GM21423 (cell line): ENCODE data around the gene S1PR2.

Experiments
- ATAC-seq: cut with Tn5 transposase; IDR thresholded peaks from one replicate; pipeline ENCODE4 v1.9.1; 2021; ENCODE audit warnings: mild to moderate bottlenecking, moderate library complexity; ENCODE audit not compliant: unreplicated experiment

The S1PR2 gene, protein sequence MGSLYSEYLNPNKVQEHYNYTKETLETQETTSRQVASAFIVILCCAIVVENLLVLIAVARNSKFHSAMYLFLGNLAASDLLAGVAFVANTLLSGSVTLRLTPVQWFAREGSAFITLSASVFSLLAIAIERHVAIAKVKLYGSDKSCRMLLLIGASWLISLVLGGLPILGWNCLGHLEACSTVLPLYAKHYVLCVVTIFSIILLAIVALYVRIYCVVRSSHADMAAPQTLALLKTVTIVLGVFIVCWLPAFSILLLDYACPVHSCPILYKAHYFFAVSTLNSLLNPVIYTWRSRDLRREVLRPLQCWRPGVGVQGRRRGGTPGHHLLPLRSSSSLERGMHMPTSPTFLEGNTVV

DNA sequence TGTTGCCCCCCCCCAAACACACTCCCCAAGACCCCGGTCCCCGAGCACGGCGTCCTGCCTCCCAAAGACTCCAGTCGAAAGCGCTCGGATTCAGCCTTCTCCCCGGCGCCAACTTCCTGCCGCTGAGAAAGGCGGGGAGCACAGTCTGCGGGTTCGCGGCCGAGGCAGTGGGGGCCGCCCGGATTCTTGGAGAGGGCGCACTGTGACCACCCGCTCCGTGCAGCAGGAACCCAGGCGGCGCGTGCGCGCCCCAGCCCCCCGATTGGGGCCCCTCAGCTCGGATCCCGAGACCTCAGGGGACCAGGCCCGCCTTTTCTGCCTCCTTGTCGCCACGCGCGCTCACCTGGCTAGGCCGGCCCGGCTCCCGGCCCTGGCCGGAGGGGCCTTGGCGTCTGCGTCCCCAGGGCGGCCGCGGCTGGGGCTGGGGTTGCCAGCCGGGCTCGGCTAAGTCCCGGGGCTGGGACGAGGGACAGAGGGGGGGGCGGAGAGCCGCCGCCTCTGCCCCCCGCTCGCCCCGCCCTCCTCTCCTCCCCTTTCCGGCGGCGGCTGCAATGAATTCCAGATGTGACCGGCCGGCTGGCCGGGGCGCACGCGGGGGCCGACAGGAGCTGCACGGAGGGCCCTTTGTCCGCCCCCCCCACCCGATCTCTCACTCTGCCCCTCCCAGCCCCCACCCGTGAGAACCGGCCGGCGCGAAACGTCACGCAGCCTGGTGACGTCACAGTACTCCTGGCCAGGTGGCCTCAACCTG, at the start of gene S1PR2:
TSS of gene S1PR2 (minus strand) at position 471 of the 751 bp plus-strand sequence. CDS start 6,426 bp downstream, outside the sequence.
- ATAC-seq: peak; percentile 45

DNA sequence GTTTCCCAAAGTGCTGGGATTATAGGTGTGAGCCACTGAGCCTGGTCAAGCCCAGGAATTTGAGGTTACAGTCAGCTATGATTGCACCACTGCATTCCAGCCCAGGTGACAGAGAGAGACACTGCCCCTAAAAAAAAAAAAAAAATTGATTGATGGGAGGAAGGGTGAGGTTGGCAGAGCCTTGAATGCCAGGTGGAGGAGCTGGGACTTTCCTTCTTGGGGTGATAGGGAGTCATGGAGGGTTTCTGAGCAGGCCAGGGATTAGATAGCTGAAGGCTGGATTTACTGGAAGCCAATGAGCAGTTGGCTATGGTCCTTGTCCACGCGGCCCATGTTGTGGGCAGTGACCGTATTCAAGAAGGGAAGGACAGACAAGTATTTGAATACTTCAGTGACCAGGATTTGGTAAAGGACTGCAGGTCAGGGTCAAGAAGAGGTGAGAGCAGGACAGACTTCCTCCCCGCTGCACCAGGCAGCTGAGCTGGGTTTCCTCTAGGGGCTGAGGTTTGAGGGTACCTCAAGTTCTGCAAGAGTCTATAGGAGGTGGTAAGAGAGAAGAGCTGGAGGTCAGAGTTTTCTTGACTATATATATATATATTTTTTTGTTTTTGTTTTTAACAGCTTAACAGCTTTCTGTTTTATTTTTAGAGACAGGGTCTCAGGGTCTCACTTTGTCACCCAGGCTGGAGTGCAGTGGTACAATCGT, 48.8 kb upstream of the S1PR2 start:
- ATAC-seq: no peak

DNA sequence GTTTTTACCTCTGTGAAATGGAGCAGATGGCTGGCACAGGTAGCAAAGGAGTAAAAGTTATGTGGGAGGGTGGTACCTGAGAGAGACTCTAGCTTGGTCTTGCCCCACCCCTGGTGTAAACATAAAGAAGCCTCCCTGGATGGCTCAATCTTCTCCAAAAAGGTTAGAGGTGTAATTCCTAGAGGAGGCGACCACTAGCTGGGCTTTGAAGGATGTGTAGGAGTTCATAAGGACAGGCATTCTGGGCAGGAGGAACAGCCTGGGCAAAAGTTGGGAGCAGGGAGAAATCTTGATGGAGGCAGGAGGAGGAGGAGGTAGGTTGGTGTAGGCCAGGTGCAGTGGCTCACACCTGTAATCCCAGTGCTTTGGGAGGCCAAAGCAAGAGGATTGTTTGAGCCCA, 47.8 kb upstream of the S1PR2 start:
- ATAC-seq: no peak

DNA sequence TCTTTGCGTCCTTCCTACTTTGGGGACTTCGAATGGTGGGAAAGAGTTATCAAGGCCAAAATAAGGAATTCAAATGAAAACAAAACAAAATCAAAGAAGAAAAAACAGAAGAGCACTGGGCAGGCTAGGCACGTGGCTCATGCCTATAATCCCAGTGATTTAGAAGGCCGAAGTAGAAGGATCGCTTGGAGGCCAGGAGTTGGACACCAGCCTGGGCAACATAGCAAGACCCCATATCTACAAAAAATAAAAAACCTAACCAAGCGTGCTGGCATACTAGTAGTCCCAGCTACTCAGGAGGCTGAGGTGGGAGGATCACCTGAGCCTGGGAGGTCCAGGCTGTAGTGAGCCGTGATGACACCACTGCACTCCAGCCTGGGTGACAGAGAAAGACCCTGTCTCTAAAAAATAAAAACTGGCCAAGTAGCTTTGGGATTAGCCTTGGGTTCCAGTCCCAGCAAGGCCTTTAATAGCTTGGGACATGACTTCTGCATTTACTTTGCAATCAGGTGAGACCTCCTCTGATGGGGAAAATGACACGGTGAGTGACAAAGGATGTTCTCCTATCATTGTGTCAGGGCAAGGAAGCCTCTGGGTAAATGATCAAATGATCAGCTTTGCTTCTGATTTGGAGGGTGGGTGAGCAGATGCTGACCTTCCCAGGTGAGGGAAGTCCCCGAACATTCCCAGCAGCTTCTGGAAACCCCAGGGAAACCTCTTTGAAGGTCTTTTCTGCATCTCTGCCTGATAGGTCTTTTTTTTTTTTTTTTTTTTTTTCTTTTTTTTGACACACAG, 46.9 kb upstream of the S1PR2 start:
- no peak for ATAC-seq

DNA sequence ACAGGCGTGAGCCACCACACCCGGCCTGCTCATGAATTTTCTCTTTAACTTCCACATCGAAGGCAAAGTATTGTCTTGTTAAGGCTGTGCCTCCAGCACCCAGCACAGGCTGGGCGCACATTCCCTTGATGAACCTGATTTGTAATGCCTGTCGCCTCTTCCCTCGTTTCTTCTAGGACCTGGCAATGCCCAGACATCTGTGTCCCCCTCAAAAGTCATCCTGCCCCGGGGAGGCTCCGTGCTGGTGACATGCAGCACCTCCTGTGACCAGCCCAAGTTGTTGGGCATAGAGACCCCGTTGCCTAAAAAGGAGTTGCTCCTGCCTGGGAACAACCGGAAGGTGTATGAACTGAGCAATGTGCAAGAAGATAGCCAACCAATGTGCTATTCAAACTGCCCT, 43.5 kb upstream of the S1PR2 start:
- no peak for ATAC-seq

DNA sequence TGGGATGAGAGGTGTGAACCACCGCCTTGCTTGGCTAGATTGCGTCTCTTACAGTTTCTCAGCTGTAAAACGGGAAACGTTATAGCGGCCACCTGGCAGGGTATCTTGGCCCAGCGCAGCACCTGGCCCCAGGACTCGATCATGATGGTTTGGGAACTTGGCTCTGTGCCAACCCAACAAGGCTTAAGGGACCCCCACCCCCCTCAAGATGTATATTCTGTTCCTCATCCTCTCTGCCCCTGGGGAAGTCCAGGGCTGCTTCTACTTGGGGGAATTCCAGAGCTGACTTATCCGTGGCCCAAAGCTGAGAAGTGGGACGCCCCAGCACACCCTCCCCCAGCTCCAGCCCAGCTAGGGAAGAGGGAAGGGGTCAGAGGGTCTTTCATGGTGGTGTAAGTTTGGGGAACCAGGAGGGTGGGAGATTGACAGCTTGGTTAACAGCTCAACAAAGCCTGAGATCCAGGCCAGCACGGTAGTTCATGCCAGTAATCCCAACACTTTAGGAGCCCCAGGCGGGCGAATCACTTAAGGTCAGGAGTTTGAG, 40.5 kb upstream of the S1PR2 start:
- peak; percentile 19 for ATAC-seq

DNA sequence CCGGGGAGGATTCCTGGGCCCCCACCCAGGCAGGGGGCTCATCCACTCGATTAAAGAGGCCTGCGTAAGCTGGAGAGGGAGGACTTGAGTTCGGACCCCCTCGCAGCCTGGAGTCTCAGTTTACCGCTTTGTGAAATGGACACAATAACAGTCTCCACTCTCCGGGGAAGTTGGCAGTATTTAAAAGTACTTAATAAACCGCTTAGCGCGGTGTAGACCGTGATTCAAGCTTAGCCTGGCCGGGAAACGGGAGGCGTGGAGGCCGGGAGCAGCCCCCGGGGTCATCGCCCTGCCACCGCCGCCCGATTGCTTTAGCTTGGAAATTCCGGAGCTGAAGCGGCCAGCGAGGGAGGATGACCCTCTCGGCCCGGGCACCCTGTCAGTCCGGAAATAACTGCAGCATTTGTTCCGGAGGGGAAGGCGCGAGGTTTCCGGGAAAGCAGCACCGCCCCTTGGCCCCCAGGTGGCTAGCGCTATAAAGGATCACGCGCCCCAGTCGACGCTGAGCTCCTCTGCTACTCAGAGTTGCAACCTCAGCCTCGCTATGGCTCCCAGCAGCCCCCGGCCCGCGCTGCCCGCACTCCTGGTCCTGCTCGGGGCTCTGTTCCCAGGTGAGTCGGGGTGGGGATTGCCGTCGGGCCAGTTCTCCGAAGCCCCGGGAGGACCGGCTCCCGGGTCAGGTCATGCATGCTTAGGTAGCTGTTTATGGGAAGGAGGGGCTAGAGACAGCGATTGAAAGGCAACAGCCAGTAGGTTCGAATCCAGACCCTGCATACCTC, 39.7 kb upstream of the S1PR2 start, which contains the start of gene ICAM1:
TSS of gene ICAM1 (plus strand) at position 505 of the 779 bp plus-strand sequence. CDS start at position 545, 40 bp downstream.
- ATAC-seq: peak; percentile 50

DNA sequence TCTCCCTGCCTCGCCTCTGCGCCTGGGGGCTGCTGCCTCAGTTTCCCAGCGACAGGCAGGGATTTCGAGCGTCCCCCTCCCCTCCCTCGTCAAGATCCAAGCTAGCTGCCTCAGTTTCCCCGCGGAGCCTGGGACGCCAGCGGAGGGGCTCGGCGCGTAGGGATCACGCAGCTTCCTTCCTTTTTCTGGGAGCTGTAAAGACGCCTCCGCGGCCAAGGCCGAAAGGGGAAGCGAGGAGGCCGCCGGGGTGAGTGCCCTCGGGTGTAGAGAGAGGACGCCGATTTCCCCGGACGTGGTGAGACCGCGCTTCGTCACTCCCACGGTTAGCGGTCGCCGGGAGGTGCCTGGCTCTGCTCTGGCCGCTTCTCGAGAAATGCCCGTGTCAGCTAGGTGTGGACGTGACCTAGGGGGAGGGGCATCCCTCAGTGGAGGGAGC, 39.1 kb upstream of the S1PR2 start:
- peak; percentile 42 for ATAC-seq

DNA sequence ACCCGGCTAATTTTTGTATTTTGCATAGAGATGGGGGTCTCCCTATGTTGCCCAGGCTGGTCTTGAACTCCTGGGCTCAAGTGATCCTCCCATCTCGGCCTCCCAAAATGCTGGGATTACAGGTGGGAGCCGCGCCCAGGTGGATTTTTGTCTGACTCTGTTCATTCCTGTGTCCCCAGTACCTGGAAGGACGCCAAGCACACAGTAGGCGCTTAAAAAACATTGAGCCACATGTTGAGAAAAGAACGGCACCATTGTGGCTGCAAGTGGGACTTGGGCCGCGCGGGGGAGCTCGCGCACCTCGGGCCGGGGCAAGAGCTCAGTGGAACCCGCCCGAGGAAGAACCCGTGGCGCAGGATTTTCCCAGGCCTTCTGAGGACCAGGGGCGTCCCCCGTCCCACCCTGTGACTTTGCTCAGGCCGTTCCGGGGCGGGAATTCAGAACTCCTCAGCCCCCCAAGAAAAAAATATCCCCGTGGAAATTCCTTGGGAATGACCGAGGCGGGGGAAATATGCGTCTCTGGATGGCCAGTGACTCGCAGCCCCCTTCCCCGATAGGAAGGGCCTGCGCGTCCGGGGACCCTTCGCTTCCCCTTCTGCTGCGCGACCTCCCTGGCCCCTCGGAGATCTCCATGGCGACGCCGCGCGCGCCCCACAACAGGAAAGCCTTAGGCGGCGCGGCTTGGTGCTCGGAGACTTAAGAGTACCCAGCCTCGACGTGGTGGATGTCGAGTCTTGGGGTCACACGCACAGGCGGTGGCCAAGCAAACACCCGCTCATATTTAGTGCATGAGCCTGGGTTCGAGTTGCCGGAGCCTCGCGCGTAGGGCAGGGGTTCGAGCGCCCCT, 38.4 kb upstream of the S1PR2 start:
- peak; percentile 31 for ATAC-seq

DNA sequence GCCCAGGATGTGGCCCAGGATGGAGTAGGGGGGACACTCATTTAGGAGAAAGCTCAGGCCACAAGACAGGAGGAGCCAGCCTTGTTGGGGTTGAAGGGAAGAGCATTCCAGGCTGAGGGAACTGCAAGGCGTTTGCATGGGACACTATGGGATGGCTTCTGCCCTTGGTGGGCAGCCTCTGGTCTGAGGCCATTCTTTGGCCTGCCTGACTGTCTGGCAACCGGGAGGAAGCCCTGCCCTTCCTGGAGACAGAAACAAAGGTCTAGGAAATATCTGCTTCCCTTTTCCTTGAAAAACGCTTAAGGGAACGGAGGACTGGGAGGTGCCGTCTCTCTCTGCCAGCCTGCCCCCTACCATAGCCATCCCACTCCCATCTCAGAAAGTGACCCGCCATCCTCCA, 36.9 kb upstream of the S1PR2 start:
- ATAC-seq: no peak

DNA sequence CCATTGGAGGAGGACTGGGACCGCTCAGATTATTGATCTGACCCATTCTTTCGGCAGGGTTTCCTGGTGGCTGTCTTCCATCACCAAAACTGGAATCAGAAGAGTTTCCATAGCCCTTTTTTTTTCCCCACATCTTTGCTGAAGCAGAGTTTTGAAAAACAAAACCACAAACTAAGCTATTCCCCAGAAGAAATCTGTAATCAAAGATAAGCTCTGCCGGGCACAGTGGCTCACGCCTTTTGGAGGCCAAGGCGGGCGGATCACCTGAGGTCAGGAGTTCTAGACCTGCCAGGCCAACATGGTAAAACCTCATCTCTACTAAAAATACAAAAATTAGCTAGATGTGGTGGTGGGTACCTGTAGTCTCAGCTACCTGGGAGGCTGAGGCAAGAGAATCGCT, 35.6 kb upstream of the S1PR2 start:
- no peak for ATAC-seq

DNA sequence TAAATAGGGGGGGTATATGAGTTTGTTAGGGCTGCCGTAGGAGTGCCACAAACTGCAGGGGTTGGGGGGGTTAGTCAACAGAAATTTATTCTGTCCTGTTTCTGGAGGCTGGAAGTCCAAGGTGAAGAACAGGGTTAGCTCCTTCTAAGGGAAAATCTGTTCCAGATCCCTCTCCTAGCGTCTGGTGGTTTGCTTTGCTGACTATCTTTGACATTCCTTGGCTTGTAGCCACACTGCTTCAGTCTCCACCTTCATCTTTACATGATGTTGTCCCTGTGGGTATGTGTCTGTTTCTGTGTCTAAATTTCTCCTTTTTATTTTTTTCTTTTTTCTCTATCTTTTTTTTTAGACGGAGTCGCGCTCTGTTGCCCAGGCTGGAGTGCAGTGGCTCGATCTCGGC, 31.6 kb upstream of the S1PR2 start:
- ATAC-seq: no peak

DNA sequence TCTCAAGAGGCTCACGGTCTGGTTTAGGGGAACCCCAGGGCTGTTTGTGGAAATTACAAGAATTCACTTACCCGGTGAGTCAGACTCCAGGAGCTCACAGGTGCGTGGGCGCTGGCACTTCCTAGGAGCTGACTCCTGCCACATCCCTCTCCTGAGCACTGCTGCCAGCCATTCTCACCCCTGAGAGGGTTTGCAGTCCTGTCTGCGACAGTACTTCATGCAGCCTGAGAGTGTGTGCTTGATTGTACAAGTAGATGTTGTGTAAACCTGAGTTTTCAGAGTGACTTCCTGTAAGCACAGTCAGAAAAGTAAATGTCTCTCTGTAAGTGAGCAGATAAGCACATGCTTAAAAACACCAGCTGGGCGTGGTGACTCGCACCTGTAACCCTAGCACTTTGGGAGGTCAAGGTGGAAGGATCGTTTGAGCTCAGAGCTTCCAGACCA, 29.0 kb upstream of the S1PR2 start:
- no peak for ATAC-seq

DNA sequence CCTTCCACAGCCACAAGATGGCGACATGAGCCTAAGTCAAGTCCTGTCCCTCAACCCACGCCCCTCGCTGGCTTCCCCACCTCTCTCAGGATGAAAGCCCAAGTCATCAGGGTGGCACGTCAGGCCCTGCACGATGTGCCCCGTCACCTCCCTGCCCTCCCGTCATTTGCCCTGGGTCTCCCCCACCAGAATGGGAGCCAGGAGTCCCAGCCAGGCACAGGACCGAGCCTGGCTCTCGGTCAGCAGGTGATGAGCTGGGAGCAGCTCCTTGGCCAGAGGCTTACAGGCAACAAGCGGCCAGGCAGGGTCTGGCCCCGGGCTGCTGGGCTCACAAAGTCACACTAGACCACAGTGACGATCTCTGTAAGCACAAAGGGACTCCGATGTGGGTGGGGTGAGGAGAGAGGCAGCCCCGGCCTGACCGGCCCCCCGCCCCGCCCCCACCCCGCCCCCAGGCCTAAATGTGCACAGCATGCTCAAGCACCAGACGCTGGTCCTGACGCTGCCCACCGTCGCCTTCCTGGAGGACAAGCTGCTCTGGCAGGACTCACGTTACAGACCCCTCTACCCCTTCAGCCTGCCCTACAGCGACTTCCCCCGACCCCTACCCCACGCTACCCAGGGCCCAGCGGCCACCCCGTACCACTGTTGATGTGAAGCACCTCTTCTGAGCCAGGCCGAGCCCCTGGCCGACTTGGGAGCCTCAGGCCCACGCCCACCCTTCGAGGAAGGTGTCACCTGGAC, 28.2 kb upstream of the S1PR2 start:
- no peak for ATAC-seq

DNA sequence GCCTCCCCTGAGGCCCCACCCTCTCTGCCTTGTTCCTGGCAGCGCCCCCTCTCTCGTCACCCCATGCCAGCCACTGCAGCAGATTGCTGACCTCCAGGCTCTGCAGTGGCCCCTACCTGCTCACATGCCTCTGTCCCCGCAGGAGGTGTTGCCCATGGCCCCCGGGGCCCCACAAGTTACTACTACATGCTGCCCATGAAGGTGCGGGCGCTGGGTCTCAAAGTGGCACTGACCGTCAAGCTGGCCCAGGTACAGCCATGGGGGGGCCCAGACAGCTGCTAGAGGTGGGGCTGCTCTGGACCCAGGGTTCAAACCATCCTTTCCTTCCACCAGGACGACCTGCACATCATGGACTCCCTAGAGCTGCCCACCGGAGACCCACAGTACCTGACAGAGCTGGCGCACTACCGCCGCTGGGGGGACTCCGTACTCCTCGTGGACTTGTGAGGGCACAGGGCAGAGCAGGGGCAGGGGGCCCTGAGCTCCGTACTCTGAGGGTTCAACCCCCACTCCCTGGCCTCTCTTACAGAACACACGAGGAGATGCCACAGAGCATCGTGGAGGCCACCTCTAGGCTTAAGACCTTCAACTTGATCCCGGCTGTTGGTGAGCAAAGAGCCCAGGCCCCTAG, 27.1 kb upstream of the S1PR2 start:
- ATAC-seq: no peak

DNA sequence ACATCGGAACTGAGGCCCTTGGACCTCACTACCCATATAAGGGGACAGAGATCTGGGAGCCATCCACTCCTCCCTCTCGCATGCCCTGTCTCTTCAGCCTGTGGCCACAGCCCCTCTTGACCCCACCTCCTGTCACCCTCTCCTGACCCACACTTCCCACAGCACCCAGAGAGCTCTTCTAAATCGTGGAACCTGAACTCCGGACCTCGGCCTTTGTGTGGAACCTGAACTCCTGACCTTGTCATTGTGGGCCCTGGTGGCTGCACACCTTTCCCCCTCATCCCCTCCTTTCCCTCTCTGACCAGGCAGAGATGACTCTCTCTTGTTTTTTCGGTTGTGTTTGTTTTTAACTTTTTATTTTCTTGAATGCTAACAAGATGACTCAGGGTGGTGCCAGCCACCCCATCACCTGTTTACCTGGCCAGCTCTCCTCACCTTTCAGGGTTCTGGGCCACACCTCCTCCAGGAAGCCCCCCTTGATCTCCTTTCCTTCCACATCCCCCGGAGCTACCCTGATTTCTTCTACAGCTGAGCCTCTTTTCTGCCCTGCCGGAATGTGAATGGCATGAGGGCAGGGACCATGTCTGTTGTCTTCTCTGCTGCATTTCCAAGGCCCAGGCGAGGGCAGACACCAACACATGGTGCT, 26.0 kb upstream of the S1PR2 start:
- ATAC-seq: no peak

DNA sequence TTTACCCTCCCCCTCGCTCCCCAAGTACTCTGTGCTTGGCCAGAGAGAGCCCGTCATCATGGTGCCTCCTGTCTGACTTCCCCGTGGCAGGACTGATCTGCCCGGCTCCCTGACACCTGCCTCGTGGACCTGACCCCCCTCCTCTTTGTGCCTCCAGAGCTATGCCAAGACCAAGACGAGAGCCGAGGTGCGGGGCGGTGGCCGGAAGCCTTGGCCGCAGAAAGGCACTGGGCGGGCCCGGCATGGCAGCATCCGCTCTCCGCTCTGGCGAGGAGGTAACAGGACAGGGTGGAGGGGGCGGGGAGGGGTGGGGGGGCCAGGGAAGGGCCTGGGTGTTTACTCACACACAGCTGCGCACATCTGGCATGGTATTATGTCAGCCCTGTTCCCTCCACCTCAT, 25.4 kb upstream of the S1PR2 start:
- ATAC-seq: no peak
